ENCODE results near the gene DPH7. TPM values are rescaled to one million over a fixed set of nuclear protein-coding genes. Genes with fewer than 3 reads are reported as not detected.
"Not testable (repeated sequence)": the region's sequence is repeated elsewhere in the genome, so short reads cannot be mapped to it uniquely, and the experiment has no call there.

DPH7 gene
- total RNA-seq, 4 donors from 2014 or later = 40.8 to 61.5 (median 42.4) TPM

DNA sequence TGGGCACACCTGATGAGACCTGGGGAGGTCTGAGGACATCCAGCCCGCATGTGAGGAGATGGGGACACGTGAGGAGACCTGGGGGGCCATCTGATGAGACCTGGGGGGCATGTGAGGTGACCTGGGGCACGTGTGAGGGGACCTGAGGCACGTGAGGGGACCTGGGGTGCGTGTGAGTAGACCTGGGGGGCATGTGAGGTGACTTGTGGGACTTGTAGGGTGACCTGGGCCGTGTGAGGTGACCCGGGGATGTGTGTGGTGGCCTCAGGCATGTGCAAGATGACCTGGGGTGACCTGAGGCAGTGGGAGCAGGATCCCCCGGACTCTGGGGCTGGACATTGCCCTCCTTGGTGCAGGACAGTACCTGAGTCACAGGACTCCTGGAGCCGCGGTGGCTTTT is 59.2 kb downstream of the DPH7 start:
- no peaks in the 10 kb centered on the region for H3K27me3 ChIP-seq
- no peaks in the 10 kb centered on the region for H3K4me1 ChIP-seq
- no peak overlapping the region for H3K4me3 ChIP-seq
- WGBS, 2 donors = 86 to 94% methylated on average over 8 to 9 of the region's 10 CpGs
- DNase-seq (ENCODE audit: low spot score in 2 of 2) = no peak
- peaks cover 0 to 37% (median 3%) of the 10 kb centered on the region in 3 donors for H3K36me3 ChIP-seq
- no peak for TF ChIP-seq POLR2A (IDR thresholded peaks at IDR 0.05)
- TF ChIP-seq EP300 (IDR thresholded peaks at IDR 0.05) = no peak
- TF ChIP-seq, protein P1, sequence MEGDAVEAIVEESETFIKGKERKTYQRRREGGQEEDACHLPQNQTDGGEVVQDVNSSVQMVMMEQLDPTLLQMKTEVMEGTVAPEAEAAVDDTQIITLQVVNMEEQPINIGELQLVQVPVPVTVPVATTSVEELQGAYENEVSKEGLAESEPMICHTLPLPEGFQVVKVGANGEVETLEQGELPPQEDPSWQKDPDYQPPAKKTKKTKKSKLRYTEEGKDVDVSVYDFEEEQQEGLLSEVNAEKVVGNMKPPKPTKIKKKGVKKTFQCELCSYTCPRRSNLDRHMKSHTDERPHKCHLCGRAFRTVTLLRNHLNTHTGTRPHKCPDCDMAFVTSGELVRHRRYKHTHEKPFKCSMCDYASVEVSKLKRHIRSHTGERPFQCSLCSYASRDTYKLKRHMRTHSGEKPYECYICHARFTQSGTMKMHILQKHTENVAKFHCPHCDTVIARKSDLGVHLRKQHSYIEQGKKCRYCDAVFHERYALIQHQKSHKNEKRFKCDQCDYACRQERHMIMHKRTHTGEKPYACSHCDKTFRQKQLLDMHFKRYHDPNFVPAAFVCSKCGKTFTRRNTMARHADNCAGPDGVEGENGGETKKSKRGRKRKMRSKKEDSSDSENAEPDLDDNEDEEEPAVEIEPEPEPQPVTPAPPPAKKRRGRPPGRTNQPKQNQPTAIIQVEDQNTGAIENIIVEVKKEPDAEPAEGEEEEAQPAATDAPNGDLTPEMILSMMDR (IDR thresholded peaks at IDR 0.05) = no peak
- H3K9me3 ChIP-seq = no peaks in the 10 kb centered on the region
- no peak overlapping the region for H3K27ac ChIP-seq

DNA sequence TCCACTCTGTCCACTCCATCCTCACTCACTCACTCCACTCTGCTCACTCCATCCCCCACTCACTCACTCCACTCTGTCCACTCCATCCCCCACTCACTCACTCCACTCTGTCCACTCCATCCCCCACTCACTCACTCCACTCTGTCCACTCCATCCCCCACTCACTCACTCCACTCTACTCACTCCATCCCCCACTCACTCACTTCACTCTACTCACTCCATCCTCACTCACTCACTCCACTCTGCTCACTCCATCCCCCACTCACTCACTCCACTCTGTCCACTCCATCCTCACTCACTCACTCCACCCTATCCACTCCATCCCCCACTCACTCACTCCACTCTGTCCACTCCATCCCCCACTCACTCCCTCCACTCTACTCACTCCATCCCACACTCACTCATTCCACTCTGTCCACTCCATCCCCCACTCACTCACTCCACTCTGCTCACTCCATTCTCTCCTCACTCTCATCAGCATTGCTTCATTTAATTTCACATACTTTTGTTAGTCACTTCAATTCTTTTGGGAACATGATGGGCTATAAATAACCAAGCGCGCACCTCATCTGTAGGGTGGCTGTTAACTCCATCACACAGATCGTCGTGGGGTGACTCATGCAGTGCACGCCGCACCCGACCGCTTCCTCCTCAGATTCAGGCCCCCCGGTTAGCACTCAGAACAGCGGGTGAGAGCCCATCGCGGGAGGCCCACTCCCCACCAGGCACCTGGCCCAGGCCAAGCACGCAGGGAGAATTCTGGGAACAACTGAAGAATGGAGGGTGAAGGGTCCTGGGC is 59.9 kb downstream of the DPH7 start:
- H3K27me3 ChIP-seq; H3K9me3 ChIP-seq; H3K27ac ChIP-seq; H3K4me1 ChIP-seq; DNase-seq (ENCODE audit: low spot score in 2 of 2); H3K4me3 ChIP-seq: not testable (repeated sequence)
- WGBS, 2 donors = 87 to 90% methylated on average over 13 of the region's 13 CpGs
- peaks cover 0 to 42% (median 3%) of the 10 kb centered on the region in 3 donors for H3K36me3 ChIP-seq

DNA sequence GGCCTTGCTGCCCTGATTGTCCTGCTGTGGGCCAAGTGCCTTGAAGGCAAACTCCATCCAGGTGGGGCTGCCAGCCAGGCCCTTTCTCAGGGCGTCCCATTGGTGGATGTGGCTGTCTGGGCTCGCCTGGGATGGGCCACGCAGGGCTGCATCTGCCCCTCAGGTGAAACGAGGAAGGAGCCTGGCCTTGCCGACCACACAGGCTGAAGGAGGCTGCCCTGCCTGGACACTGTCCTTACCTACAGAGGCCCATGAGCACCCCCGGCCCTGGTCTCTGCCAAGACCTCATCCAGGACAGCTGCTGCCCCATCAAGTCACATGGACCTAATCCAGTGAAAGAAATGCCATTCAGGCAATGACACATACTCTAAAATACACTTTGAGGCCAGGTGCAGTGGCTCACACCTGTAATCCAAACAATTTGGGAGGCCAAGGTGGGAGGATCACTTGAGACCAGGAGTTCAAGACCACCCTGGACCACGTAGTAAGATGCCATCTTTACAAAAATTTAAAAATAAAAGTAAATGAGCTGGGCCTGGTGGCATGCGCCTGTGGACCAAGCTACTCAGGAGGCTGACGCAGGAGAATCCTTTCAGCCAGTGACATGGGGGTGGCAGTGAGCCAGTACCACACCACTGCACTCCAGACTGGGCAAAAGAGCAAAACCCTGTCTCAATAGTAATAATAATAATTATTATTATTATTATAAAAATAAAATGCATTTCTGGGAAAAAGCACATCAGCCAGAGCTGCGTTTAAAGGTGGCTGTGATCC is 62.4 kb downstream of the DPH7 start:
- TF ChIP-seq, protein P1 (IDR thresholded peaks at IDR 0.05) = no peak
- TF ChIP-seq POLR2A (IDR thresholded peaks at IDR 0.05) = no peak
- Histone ChIP-seq H3K9me3 (no peaks in the 10 kb centered on the region), H3K4me1 (no peaks in the 10 kb centered on the region), H3K27me3 (no peaks in the 10 kb centered on the region), H3K4me3 (no peak overlapping the region), H3K27ac (no peak overlapping the region), H3K36me3 (peaks cover 0 to 49% (median under 1%) of the 10 kb centered on the region in 3 donors)
- 75 to 86% methylated on average over 9 to 10 of the region's 10 CpGs for WGBS, 2 donors
- DNase-seq (ENCODE audit: low spot score in 2 of 2) = no peak

DNA sequence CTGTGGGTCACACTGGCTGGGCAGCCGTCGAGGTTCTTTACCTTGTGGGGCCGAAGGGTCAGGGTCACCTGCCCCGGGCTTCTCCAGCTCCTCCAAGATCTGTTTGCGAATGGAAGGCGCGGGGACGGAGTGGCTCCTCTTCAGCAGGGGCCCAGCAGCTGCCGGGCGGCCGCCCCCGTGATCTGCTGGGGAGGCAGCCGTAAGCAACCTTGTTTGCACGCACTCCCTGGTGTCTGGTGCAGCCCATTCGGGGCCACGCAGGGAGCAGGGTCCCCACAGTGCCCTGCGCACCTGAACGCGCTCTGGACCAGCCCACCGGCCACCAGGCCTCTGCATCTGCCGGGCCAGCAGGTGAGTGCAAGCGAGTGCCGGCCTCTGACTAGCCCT is 63.4 kb downstream of the DPH7 start:
- Histone ChIP-seq H3K27me3 (no peaks in the 10 kb centered on the region), H3K27ac (no peak overlapping the region), H3K4me3 (no peak overlapping the region), H3K9me3 (no peaks in the 10 kb centered on the region), H3K4me1 (no peaks in the 10 kb centered on the region), H3K36me3 (peaks cover 0 to 45% (median 0%) of the 10 kb centered on the region in 3 donors)
- 77 to 86% methylated on average over 15 to 21 of the region's 23 CpGs for WGBS, 2 donors
- TF ChIP-seq EP300 (IDR thresholded peaks at IDR 0.05) = no peak
- TF ChIP-seq, protein P1 (IDR thresholded peaks at IDR 0.05) = no peak
- no peak for TF ChIP-seq POLR2A (IDR thresholded peaks at IDR 0.05)
- DNase-seq (ENCODE audit: low spot score in 2 of 2) = no peak

DNA sequence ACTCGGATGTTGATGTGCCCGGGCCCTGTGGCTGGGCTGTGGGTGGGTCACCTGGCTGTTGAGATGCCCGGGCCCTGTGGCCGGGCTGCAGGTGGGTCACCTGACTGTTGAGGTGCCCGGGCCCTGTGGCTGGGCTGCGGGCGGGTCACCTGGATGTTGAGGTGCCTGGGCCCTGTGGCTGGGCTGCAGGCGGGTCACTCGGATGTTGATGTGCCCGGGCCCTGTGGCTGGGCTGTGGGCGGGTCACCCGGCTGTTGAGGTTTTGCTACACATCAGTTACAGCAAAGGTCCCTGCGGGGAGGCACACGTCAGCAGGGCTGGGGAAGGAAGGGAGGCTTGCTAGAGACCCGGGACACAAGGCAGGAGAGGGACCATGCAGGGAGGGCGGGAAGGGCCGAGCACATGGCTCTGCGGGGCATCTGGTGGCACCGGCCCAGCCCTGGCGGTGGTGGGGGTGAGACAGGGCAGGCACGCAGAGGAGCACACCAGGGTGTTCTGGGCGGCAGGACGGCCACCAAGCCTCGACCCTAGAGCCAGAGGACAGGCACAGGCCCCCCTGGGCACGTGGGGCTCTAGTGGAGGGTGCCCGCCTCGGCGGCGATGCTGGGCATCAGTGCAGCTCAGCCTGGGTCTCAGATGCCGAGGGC is 63.9 kb downstream of the DPH7 start:
- H3K27me3 ChIP-seq = no peaks in the 10 kb centered on the region
- H3K4me1 ChIP-seq = no peaks in the 10 kb centered on the region
- WGBS, 2 donors = 85 to 90% methylated on average over 17 to 23 of the region's 30 CpGs
- H3K4me3 ChIP-seq = no peak overlapping the region
- H3K36me3 ChIP-seq = peaks cover 0 to 41% (median 0%) of the 10 kb centered on the region in 3 donors
- H3K9me3 ChIP-seq = no peaks in the 10 kb centered on the region
- no peak for DNase-seq (ENCODE audit: low spot score in 2 of 2)
- TF ChIP-seq POLR2A (IDR thresholded peaks at IDR 0.05) = no peak
- TF ChIP-seq, protein P1 (IDR thresholded peaks at IDR 0.05) = no peak
- TF ChIP-seq EP300 (IDR thresholded peaks at IDR 0.05) = no peak
- H3K27ac ChIP-seq = no peak overlapping the region

DNA sequence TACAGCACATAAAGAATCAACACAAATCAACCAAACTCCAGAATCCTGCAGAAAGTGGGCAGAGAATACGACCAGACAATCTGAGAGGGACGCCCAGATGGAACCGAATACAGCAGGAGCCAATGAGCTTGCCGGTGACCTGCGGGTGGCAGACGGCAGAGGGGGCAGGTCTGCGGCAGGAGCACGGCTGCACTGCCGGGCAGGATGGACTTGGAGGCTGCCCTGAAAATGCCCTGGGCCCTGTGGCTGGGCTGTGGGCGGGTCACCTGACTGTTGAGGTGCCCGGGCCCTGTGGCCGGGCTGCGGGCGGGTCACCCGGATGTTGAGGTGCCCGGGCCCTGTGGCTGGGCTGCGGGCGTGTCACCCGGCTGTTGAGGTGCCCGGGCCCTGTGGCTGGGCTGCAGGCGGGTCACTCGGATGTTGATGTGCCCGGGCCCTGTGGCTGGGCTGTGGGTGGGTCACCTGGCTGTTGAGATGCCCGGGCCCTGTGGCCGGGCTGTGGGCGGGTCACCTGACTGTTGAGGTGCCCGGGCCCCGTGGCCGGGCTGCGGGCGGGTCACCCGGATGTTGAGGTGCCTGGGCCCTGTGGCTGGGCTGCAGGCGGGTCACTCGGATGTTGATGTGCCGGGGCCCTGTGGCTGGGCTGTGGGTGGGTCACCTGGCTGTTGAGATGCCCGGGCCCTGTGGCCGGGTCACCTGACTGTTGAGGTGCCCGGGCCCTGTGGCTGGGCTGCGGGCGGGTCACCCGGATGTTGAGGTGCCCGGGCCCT is 64.7 kb downstream of the DPH7 start:
- not testable (repeated sequence) for H3K4me3 ChIP-seq; H3K4me1 ChIP-seq; H3K9me3 ChIP-seq; H3K27ac ChIP-seq; H3K27me3 ChIP-seq; DNase-seq (ENCODE audit: low spot score in 2 of 2)
- WGBS, 2 donors = 81 to 83% methylated on average over 24 to 25 of the region's 42 CpGs
- H3K36me3 ChIP-seq = peaks cover 0 to 40% (median 0%) of the 10 kb centered on the region in 3 donors

DNA sequence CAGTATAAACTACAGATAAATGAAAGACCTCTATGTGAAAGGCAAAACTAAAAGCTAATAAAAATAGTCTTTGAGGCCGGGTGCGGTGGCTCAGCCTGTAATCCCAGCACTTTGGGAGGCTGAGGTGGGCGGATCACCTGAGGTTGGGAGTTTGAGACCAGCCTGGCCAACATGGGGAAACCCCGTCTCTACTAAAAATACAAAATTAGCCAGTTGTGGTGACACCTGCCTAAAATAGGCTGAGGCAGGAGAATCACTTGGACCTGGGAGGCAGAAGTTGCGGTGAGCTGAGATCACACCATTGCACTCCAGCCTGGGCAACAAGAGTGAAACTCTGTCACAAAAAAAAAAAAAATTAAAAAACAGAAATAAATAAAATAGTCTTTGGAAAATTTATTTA is 65.6 kb downstream of the DPH7 start:
- H3K9me3 ChIP-seq; H3K27ac ChIP-seq; DNase-seq (ENCODE audit: low spot score in 2 of 2); H3K4me1 ChIP-seq; H3K27me3 ChIP-seq; H3K4me3 ChIP-seq: not testable (repeated sequence)
- peaks cover 0 to 43% (median 0%) of the 10 kb centered on the region in 3 donors for H3K36me3 ChIP-seq
- 85 to 91% methylated on average over 5 of the region's 5 CpGs for WGBS, 2 donors

All from tibial nerve (tissue), 4 donors.